Sigmoid colon (tissue), 7 donors: Measurements from ENCODE around the gene IWS1. TPM values are rescaled to one million over a fixed set of nuclear protein-coding genes. Genes with fewer than 3 reads are reported as not detected.

Source experiments
- DNase-seq: peaks from one replicate; pipeline ENCODE4 v3.0.0-alpha.2; 2019
- H3K27ac ChIP-seq, 4 donors: fragments of 200-600 bp; sonication (generic); one replicate each; pipeline ENCODE4 v1.5.1; 2016 to 2019; ENCODE audit warnings: mild to moderate bottlenecking in 1 of 4
- H3K27me3 ChIP-seq, 3 donors: fragments of 200-600 bp; sonication (generic); one replicate each; pipeline ENCODE4 v1.5.1; 2019; ENCODE audit warnings: mild to moderate bottlenecking in 1 of 3
- H3K36me3 ChIP-seq, 4 donors: fragments of 200-600 bp; sonication (generic); one replicate each; pipeline ENCODE4 v1.5.1; 2016 to 2019
- H3K4me1 ChIP-seq, 4 donors: fragments of 200-600 bp; sonication (generic); one replicate each; pipeline ENCODE4 v1.5.1; 2017 to 2019
- H3K4me3 ChIP-seq, 4 donors: fragments of 200-600 bp; sonication (generic); one replicate each; pipeline ENCODE4 v1.5.1; 2017 to 2019; ENCODE audit warnings: mild to moderate bottlenecking in 2 of 4, moderate library complexity in 1 of 4
- H3K9me3 ChIP-seq, 4 donors: fragments of 200-600 bp in 3 of 4; sonication (generic) in 3 of 4; one replicate each; pipeline versions ENCODE4 v1.5.1 to v1.6.1; 2013 to 2019
- EP300 ChIP-seq, 4 donors: sonication (generic); formaldehyde crosslinking; IDR thresholded peaks; one replicate each; pipeline ENCODE4 v1.6.1; 2017; ENCODE audit warnings: antibody characterized with exemption in 4 of 4
- POLR2A ChIP-seq, 2 donors: fragments of 450-650 bp; IDR thresholded peaks; one replicate each; pipeline ENCODE4 v1.6.1; 2016; ENCODE audit warnings: antibody characterized with exemption in 2 of 2, mild to moderate bottlenecking in 2 of 2, moderate library complexity in 2 of 2
- POLR2AphosphoS5 ChIP-seq, 4 donors: sonication (generic); formaldehyde crosslinking; IDR thresholded peaks; one replicate each; pipeline ENCODE4 v1.6.1; 2017; ENCODE audit warnings: antibody characterized with exemption in 4 of 4
- WGBS, 2 donors: extraction: QIAGEN DNeasy Blood & Tissue Kit; methylation state at CpG; one replicate each; pipeline ENCODE4 v1.1.7; 2013; 5-methylcytosine and 5-hydroxymethylcytosine counted together
- intact Hi-C: fragments of 100-400 bp; cut with DNase I; formaldehyde crosslinking; loops from one replicate; pipeline ENCODE4 v1.15.1; 2023
- polyA plus RNA-seq, 3 donors: library from polyadenylated mRNA; stranded (reverse); fragments of 200-250 nt; gene quantifications; one replicate each; pipeline ENCODE4 v1.2.3, GENCODE V29; 2013
- total RNA-seq, 4 donors: library from RNA; depleted of rRNA; stranded (reverse); fragments of >200 nt; gene quantifications; one replicate each; pipeline ENCODE4 v1.1.0, GENCODE V29; 2016
- TF ChIP-seq, protein P1 (sequence below), 4 experiments: fragments of 450-650 bp in 3 of 4; fragments of 200-600 bp in 1 of 4; IDR thresholded peaks; one replicate each; pipeline ENCODE4 v1.5.1; 2016 to 2019; ENCODE audit warnings: antibody characterized with exemption in 4 of 4, mild to moderate bottlenecking in 3 of 4, moderate library complexity in 2 of 4
- donor health status: healthy with polysubstance abuse.
- donor health status: Bipolar disorder and iron deficiency.
- donor health status: healthy.

Gene IWS1
- total and polyA plus RNA-seq, 7 donors, result 28.1 to 47.9 (median 31.2) TPM

DNA sequence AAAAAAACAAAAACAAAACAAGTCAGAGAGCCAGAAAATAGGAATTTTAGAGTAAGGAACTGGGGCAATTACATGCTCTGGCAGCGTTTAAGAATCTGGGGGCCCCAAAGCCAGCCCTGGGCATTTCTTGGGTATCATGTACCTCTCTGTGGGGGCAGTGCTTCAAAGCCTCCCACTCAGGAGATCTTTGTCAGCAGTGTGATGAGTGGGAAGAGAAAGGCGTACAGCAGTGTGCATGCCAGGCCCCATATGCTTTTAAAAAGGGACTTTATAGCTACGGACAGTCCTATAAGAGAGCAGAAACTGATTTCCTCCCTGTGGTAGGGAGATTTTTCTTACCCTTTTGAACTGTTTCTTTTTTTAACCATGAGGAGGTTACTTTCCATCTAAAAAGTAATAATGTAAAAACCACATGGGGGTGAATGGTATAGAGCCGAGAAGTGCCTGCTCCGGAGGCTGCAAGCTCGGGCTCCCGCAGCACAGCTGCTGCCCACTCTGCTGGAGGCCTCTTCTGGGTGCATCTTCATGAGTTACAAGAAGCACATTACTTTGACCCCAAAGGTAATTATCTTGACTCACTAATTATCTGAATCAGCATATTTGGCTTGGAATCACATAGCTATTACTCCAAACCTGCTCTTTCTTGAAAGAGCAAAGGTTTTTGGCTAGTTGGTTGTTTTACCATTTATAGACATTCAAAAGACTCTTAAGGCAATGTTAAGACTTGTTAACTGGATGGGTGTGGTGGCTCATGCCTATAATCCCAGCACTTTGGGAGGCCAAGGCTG is 61.6 kb downstream of the IWS1 start:
- no peak for TF ChIP-seq POLR2A (IDR thresholded peaks at IDR 0.05)
- TF ChIP-seq, protein P1, sequence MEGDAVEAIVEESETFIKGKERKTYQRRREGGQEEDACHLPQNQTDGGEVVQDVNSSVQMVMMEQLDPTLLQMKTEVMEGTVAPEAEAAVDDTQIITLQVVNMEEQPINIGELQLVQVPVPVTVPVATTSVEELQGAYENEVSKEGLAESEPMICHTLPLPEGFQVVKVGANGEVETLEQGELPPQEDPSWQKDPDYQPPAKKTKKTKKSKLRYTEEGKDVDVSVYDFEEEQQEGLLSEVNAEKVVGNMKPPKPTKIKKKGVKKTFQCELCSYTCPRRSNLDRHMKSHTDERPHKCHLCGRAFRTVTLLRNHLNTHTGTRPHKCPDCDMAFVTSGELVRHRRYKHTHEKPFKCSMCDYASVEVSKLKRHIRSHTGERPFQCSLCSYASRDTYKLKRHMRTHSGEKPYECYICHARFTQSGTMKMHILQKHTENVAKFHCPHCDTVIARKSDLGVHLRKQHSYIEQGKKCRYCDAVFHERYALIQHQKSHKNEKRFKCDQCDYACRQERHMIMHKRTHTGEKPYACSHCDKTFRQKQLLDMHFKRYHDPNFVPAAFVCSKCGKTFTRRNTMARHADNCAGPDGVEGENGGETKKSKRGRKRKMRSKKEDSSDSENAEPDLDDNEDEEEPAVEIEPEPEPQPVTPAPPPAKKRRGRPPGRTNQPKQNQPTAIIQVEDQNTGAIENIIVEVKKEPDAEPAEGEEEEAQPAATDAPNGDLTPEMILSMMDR (IDR thresholded peaks at IDR 0.05), result no peak
- no peak for TF ChIP-seq POLR2AphosphoS5 (IDR thresholded peaks at IDR 0.05)
- no peak for TF ChIP-seq EP300 (IDR thresholded peaks at IDR 0.05)
- Histone ChIP-seq H3K4me1 (no peaks in the 10 kb centered on the region), H3K27me3 (no peaks in the 10 kb centered on the region), H3K4me3 (no peak overlapping the region), H3K36me3 (peaks cover 0 to 14% (median 0%) of the 10 kb centered on the region in 4 donors), H3K27ac (no peak overlapping the region), H3K9me3 (no peaks in the 10 kb centered on the region)
- no peak for DNase-seq
- intact Hi-C loops, result no loop called here
- 88 to 96% methylated on average over 7 of the region's 7 CpGs for WGBS, 2 donors

DNA sequence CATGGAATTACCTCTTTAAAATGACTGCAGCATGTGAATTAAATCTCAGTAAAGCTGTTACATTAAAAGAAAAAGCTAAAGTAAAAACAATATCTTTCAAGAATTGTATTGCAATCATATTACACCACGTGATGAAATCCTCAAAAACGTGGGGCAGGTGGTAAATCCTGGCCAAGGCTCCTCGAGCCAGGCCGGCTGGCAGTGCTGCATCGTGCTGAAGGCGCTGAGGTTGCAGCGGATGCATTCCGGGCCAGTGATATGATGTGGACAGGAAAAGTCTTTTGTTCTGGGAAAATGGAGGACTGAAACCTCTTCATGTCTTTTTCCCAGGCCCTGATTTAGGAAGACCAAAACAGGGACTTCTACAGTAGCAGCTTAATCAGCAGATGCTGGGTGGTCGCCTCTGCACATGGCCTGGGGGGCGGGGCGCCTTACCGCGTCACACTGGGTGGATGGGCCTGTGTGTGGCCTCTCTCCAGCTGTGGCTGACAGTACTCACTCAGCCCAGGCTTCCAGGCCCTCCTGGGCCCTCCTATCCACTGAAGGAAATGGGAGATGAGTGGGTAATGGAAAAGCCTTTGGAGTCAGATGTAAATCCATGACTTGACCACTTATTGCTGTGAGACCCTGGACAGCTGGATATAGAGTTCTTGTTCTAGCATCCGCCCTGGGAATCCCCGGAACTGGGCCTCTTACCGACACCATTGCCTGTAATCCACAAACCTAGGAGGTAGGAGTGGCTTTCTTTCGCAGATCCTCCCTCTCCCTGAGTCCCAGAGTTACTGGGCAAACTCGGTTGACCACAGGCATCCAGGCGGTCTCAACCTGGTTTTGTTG is 62.9 kb downstream of the IWS1 start:
- no peaks in the 10 kb centered on the region for H3K4me1 ChIP-seq
- TF ChIP-seq, protein P1 (IDR thresholded peaks at IDR 0.05), result no peak
- intact Hi-C loops, result no loop called here
- no peak overlapping the region for H3K4me3 ChIP-seq
- H3K27ac ChIP-seq, result no peak overlapping the region
- WGBS, 2 donors, result 83 to 90% methylated on average over 19 of the region's 19 CpGs
- no peak for DNase-seq
- no peaks in the 10 kb centered on the region for H3K9me3 ChIP-seq
- H3K36me3 ChIP-seq, result peaks cover 0 to 1% (median 0%) of the 10 kb centered on the region in 4 donors
- H3K27me3 ChIP-seq, result no peaks in the 10 kb centered on the region

DNA sequence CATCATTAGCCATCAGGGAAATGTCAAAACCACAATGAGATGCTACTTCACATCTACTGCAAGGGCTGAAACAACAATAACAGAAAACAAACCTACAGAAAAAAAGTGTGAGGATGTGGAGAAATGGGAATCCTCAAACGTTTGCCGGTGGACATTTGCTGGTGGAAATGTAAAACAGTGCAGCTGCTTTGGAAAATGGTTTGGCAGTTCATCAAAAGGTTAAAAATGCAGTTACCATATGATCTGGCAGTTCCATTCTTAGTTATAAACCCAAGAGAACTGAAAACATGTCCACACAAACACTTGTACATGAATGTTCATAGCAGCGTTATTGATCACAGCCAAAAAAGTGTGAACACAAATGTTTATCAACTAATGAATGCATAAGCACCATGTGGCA is 63.8 kb downstream of the IWS1 start:
- no peak overlapping the region for H3K4me3 ChIP-seq
- no peaks in the 10 kb centered on the region for H3K36me3 ChIP-seq
- no peak for DNase-seq
- intact Hi-C loops, result no loop called here
- H3K9me3 ChIP-seq, result no peaks in the 10 kb centered on the region
- TF ChIP-seq POLR2A (IDR thresholded peaks at IDR 0.05), result no peak
- no peak overlapping the region for H3K27ac ChIP-seq
- 72 to 76% methylated on average over 3 of the region's 3 CpGs for WGBS, 2 donors
- no peaks in the 10 kb centered on the region for H3K4me1 ChIP-seq
- H3K27me3 ChIP-seq, result no peaks in the 10 kb centered on the region

DNA sequence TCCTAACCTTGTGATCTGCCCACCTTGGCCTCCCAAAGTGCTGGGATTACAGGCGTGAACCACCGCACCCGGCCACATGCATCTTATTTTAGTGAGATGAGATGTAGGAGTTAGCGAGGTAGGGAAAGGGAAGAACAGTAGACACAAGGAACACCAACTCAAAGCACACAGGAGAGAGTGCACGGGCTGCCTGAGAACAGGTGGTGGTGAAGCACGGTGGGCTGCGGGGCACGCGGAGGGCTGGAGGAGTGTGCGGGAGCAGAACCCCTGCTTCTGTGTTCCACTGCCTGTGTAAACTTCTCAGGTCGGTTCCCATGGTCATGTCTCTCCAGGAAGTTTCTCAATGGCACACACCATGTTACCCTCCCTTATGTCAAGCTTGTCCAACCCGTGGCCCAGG is 69.3 kb downstream of the IWS1 start:
- intact Hi-C loops, result no loop called here
- Histone ChIP-seq H3K9me3 (no peaks in the 10 kb centered on the region), H3K36me3 (peaks cover 0 to 6% (median 0%) of the 10 kb centered on the region in 4 donors), H3K4me1 (no peaks in the 10 kb centered on the region), H3K27me3 (no peaks in the 10 kb centered on the region), H3K27ac (no peak overlapping the region), H3K4me3 (no peak overlapping the region)
- TF ChIP-seq, protein P1 (IDR thresholded peaks at IDR 0.05), result no peak
- TF ChIP-seq POLR2AphosphoS5 (IDR thresholded peaks at IDR 0.05), result no peak
- no peak for TF ChIP-seq EP300 (IDR thresholded peaks at IDR 0.05)
- no peak for TF ChIP-seq POLR2A (IDR thresholded peaks at IDR 0.05)
- no peak for DNase-seq
- WGBS, 2 donors, result 96 to 97% methylated on average over 12 of the region's 12 CpGs
